WERI-Rb-1 (cell line): Measurements from ENCODE around the gene MRPL55.

Experiments used
- DNase-seq: peaks from one replicate; pipeline ENCODE4 v3.0.0-alpha.2; 2020
- H3K27ac ChIP-seq: fragments of 250-450 bp; sonication (Bioruptor Pico); 2 replicates; pipeline ENCODE4 v1.5.1; 2020; ENCODE audit warnings: mild to moderate bottlenecking, moderate library complexity
- H3K27me3 ChIP-seq: fragments of 250-450 bp; sonication (Bioruptor Pico); 2 replicates; pipeline ENCODE4 v1.5.1; 2021; ENCODE audit warnings: mild to moderate bottlenecking, low read depth, moderate library complexity; ENCODE audit not compliant: insufficient read depth, severe bottlenecking
- H3K36me3 ChIP-seq: fragments of 250-450 bp; sonication (Bioruptor Pico); 2 replicates; pipeline ENCODE4 v1.5.1; 2020; ENCODE audit warnings: mild to moderate bottlenecking, moderate library complexity
- H3K4me3 ChIP-seq: 2 replicates; pipeline ENCODE4 v1.5.1; 2011; ENCODE audit warnings: low read depth, mild to moderate bottlenecking, control low read depth, low read length
- H3K9me3 ChIP-seq: fragments of 250-450 bp; sonication (Bioruptor Pico); 2 replicates; pipeline ENCODE4 v1.5.1; 2021; ENCODE audit warnings: mild to moderate bottlenecking, moderate library complexity; ENCODE audit not compliant: severe bottlenecking
- CTCF ChIP-seq: IDR thresholded peaks from 2 replicates; pipeline ENCODE4 v1.5.1; 2011; ENCODE audit warnings: low read depth, mild to moderate bottlenecking, control low read depth, inconsistent platforms, low read length

Gene MRPL55

GRCh38 chr1:228151180-228151925 is 42.3 kb upstream of the MRPL55 start:
- Histone ChIP-seq H3K27me3 (no peaks in the 10 kb centered on the region), H3K4me3 (no peak overlapping the region), H3K9me3 (no peaks in the 10 kb centered on the region), H3K27ac (no peak overlapping the region; the same call in 1 of the 2 replicates), H3K36me3 (peaks cover 5% of the 10 kb centered on the region)
- no peak for DNase-seq
- TF ChIP-seq CTCF, result no peak

- Histone ChIP-seq H3K27me3 (no peaks in the 10 kb centered on the region), H3K9me3 (no peaks in the 10 kb centered on the region), H3K36me3 (peaks cover 5% of the 10 kb centered on the region), H3K27ac (peak overlapping the region; percentile 82), H3K4me3 (peak overlapping the region; percentile 52)
- no peak for DNase-seq
- TF ChIP-seq CTCF, result no peak
Measured at GRCh38 chr1:228150461-228151179, 41.5 kb upstream of the MRPL55 start.

- Histone ChIP-seq H3K9me3 (no peaks in the 10 kb centered on the region), H3K27me3 (no peaks in the 10 kb centered on the region), H3K4me3 (peak overlapping the region; percentile 52), H3K27ac (peak overlapping the region; percentile 82), H3K36me3 (peaks cover 5% of the 10 kb centered on the region)
- DNase-seq, result no peak
- TF ChIP-seq CTCF, result no peak
Measured at GRCh38 chr1:228150120-228150460, 41.0 kb upstream of the MRPL55 start.

- Histone ChIP-seq H3K27me3 (no peaks in the 10 kb centered on the region), H3K27ac (peak within 1 kb of the TSS; percentile 82), H3K36me3 (peaks cover 5% of the 10 kb centered on the region), H3K4me3 (peak within 1 kb of the TSS; percentile 52), H3K9me3 (no peaks in the 10 kb centered on the region)
- no peak for TF ChIP-seq CTCF
- peak; percentile 71 for DNase-seq
Measured at GRCh38 chr1:228149406-228150119, 40.5 kb upstream of the MRPL55 start, which contains the start of gene GJC2. Gene GJC2, plus strand, starts transcription at chr1:228149930. Its CDS starts 7,829 bp downstream, at chr1:228157759.

GRCh38 chr1:228148935-228149405 is 39.9 kb upstream of the MRPL55 start:
- DNase-seq, result no peak
- Histone ChIP-seq H3K4me3 (no peak overlapping the region; the same call in 1 of the 2 replicates), H3K9me3 (no peaks in the 10 kb centered on the region), H3K27ac (peak overlapping the region; percentile 82), H3K27me3 (no peaks in the 10 kb centered on the region), H3K36me3 (peaks cover 5% of the 10 kb centered on the region)
- TF ChIP-seq CTCF, result no peak
